ENCODE measurements around the gene LILRB2.
"Not testable (repeated sequence)": the region's sequence is repeated elsewhere in the genome, so short reads cannot be mapped to it uniquely, and the experiment has no call there.

Gene LILRB2

GRCh38 chr19:54271106-54271505, 9.8 kb downstream of the LILRB2 start:
- no peak for DNase-seq

GRCh38 chr19:54268936-54269335, 12.0 kb downstream of the LILRB2 start:
- DNase-seq, result no peak

GRCh38 chr19:54266133-54266532, 14.8 kb downstream of the LILRB2 start:
- peak; percentile 73 for DNase-seq

- no peak for DNase-seq
Measured at GRCh38 chr19:54262470-54262869, 18.4 kb downstream of the LILRB2 start.

- DNase-seq, result no peak
Measured at GRCh38 chr19:54262066-54262465, 18.8 kb downstream of the LILRB2 start.

DNA sequence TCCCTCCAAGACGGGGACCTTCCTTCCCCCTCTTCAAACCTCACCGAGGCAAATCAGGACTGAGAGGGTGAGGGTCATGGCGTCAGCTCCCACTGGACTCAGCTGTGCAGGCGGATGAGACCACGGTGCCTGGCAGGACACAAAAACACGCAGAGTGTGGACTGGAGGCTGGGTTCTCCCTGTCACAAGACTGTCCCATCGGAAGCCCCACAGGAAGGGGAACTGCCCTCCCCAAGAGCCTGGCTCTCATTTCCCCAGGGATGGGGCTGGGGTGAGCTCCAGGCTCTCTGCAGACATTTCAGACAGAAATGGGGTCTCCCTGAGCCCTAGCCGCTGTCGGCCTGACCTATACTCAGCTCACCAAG, 23.8 kb downstream of the LILRB2 start, which contains the start of gene LILRB5:
TSS of gene LILRB5 (minus strand) at position 158 of the 365 bp plus-strand sequence. CDS start at position 78, 80 bp downstream.
- DNase-seq, result no peak

GRCh38 chr19:54256250-54257115, 24.4 kb downstream of the LILRB2 start:
- DNase-seq, result no peak

DNA sequence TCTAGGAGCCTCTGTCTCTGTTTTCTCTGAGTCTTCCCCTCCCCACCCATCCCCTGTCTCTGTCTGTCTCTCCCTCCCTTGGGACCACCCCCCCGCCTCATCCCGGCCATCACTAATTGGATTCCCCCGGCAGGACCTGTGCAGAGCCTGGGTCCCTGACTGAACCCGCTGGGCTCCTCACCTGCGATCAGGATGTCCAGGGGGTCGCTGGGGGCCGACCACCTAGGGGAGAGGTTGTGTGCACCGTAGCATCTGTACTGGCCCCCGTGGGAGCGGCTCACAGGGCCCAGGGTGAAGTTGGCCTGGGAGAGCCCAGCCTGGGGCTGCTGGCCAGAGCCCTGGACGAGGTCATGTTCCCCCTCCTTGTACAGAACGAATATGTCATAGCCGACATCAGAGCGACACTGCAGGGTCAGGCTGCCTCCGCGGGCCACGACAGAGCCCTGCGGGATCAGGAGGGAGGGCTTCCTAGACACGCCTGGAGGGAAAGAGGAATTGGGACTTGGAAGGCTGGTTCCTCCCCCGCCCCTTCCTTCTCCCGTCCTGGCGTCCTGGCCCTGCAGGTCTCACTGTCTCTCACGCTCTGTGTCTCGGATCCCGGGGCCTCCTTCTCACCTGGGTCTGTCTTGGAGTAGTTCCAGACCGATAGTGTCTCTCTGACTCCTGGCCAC, 25.7 kb downstream of the LILRB2 start:
- DNase-seq, result no peak

DNA sequence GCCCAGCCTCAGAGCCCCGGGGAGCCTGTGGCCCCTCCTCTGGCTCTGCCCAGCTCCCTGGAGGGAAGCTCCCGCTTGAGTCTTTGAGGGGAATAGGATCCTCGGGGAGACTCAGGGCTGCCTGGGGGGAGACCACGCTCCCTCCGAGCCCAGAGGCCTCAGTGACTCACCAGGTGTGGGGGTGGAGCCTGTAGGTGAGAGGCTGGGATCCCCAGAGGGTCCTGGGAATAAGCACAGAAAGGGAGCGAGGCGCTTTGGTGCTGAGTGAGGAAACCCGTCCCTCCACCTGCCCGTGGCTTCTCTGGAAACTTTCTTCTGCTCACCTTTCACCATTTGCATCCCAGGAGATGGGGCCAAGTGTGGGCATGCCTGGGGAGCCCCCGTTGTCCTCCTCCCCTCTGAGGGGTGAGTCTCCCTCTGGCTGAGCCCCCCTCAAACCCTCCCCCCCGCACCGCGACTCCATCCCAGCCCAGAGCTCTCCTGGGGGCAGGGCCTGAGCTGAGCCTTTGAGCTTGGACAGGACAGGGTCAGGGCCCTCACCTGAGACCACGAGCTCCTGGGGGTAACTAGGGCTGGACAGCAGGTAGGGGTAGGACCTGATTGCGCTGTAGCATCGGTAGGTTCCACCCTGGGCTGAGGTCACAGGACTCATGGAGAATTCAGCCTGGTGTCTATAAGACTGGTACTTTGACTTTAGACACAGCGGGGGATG, 26.6 kb downstream of the LILRB2 start:
- DNase-seq, result no peak

- no peak for DNase-seq
Measured at GRCh38 chr19:54253331-54254194, 27.3 kb downstream of the LILRB2 start.

DNA sequence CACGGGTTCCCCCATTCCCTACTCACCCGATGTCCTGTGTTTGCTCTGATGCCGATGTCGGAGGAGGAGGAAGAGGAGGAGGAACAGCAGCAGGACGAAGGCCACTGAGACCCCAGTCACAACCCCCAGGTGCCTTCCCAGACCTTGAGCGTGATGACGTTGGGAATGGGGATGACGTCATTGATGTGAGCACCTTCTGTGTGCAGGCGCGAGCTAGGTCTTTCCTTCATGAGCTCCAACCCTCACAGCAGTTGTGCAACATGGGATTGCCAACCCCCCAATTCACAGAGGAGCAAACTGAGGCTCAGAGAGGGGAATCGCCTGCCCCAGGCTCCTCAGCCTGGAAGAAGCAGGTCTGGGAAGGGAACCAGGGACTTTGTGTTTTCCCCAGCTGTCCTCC, 28.1 kb downstream of the LILRB2 start:
- DNase-seq, result peak; percentile 25

DNA sequence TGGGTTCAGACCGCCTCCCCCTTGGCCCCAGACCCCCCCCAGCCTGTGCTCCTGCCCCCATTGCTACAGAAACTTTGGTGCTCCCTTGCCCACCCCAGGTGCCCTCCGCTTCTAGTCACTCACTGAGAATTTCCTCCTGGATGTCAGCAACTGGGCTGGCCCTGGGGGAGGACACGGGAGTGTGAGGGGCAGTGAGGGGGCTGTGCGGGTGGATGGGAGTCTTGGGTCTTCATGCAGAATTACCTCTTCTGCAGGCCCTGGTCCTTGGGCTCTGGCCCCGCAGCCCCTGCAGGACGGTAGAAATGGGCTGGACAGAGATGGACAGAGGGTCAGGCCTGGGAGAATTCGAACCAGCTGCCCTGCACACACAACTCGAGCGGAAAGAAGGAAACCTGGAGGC, 28.7 kb downstream of the LILRB2 start:
- no peak for DNase-seq

GRCh38 chr19:54248016-54248601, 32.8 kb downstream of the LILRB2 start:
- DNase-seq, result no peak

DNA sequence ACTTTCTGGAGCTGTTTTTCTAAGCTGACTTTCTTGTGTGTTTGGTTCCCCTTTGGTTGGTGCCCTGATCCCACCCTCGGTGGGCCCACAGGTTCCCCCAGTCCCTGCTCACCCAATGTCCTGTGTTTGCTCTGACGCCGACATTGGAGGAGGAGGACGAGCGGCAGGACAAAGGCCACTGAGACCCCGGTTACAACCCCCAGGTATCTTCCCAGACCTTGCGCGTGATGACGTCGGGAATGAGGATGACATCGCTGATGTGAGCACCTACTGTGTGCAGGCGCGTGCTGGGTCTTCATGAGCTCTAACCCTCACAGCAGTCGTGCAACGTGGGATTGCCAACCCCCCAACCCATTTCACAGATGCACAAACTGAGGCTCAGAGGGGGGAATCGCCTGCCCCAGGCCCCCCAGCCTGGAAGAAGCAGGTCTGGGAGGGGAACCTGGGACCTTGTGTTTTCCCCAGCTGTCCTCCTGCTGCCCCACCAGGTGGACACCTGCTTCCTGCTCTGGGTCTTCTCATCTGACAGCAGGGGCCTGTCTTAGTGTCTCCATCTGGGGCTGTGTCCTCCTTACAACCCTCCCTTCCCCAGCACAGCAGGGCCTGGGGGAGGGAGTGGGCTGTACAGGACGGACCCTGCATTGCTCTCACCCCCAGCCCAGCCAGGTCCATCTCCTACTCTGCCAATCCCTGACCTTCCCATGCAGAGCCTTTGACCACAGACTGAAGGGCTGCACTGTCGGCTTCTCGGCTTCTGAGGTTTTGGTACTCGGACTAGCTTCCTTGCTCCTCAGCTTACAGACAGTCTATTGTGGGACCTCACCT, 33.6 kb downstream of the LILRB2 start:
- DNase-seq, result no peak

GRCh38 chr19:54245936-54246335, 35.0 kb downstream of the LILRB2 start:
- no peak for DNase-seq

GRCh38 chr19:54243809-54244208, 37.1 kb downstream of the LILRB2 start:
- not testable (repeated sequence) for DNase-seq

- not testable (repeated sequence) for DNase-seq
Measured at GRCh38 chr19:54242646-54243045, 38.3 kb downstream of the LILRB2 start, which contains the start of gene LILRA6. TSS of gene LILRA6 (minus strand) at chr19:54242790.

GRCh38 chr19:54242234-54242633, 38.7 kb downstream of the LILRB2 start:
- DNase-seq, result not testable (repeated sequence)

- not testable (repeated sequence) for DNase-seq
Measured at GRCh38 chr19:54240372-54241336, 40.3 kb downstream of the LILRB2 start.

Data from NCI-H69 (cell line).